Large intestine (tissue), 3 donors: ENCODE data around the gene ITSN1. TPM values are rescaled to one million over a fixed set of nuclear protein-coding genes. Genes with fewer than 3 reads are reported as not detected.
"Not testable (repeated sequence)": the region's sequence is repeated elsewhere in the genome, so short reads cannot be mapped to it uniquely, and the experiment has no call there.

ENCODE experiments used
- DNase-seq, 2 donors: peaks; one replicate each; pipeline versions ENCODE4 v3.0.0 to v3.0.0-alpha.2; 2013
- H3K27ac ChIP-seq: one replicate; pipeline ENCODE4 v1.5.1; 2013; ENCODE audit warnings: low read length
- H3K27me3 ChIP-seq: 2 replicates; pipeline ENCODE4 v1.6.1; 2013; ENCODE audit warnings: low read length; ENCODE audit not compliant: control insufficient read depth, insufficient read depth
- H3K36me3 ChIP-seq: 2 replicates; pipeline ENCODE4 v1.6.1; 2013; ENCODE audit warnings: low read length; ENCODE audit not compliant: control insufficient read depth, insufficient read depth
- H3K4me1 ChIP-seq: one replicate; pipeline ENCODE4 v1.6.1; 2013; ENCODE audit warnings: low read length; ENCODE audit not compliant: control insufficient read depth, insufficient read depth
- H3K4me3 ChIP-seq: one replicate; pipeline ENCODE4 v1.5.1; 2013; ENCODE audit warnings: low read length
- H3K9me3 ChIP-seq: one replicate; pipeline ENCODE4 v1.6.1; 2013; ENCODE audit warnings: mild to moderate bottlenecking, low read depth, low read length, moderate library complexity; ENCODE audit not compliant: control insufficient read depth
- WGBS: methylation state at CpG from one replicate; pipeline ENCODE4 v1.1.5; 2013; ENCODE audit warnings: low lambda C conversion rate; ENCODE audit not compliant: insufficient coverage; 5-methylcytosine and 5-hydroxymethylcytosine counted together
- polyA plus RNA-seq: library from polyadenylated mRNA; unstranded; fragments of 120-200 nt; gene quantifications from one replicate; pipeline ENCODE4 v1.2.1, GENCODE V29; 2013

The ITSN1 gene
- polyA plus RNA-seq, 1 donor: 36.0 TPM

DNA sequence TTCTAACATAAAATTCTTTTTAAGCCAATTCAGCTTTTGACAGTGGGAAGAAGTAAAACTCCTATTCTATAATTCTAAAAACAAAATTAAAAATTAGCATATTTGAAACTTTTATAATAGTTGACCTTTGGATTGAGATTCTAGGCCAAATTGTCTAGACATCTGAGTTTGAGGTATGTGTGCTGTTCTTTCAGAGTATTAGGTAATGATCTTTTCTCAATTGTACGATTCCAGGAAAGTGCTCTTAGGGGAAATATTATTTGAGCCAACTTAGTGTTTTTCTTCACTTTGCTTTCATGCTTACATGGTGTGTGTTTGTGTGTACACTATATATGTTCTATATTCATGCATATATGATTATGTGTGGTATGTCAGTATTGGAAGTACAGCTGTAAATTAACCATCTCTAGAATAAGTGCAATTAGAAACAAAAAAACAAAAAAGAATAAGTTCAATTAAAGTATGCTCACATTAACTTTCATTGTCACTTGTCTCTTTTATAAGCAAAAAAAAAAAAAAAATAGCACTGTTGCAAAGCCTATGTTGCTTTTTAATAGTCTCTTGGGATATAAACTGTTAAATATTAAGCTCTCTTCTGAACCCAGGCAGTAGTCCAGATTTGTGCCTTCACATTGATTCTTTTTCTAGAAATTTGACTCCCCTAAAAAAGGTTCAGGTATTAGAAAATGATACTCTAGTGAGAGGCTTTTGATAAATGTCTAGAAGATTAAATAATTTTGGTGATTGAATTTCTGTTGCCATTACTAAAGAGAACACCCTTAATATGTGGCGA is 141.1 kb downstream of the ITSN1 start:
- no peaks in the 10 kb centered on the region for H3K27me3 ChIP-seq
- DNase-seq: no peak
- 100% methylated on average over 1 of the region's 2 CpGs for WGBS
- no peaks in the 10 kb centered on the region for H3K9me3 ChIP-seq
- no peaks in the 10 kb centered on the region for H3K4me1 ChIP-seq
- no peak overlapping the region for H3K4me3 ChIP-seq
- H3K27ac ChIP-seq: no peak overlapping the region
- peaks cover 23% of the 10 kb centered on the region for H3K36me3 ChIP-seq

DNA sequence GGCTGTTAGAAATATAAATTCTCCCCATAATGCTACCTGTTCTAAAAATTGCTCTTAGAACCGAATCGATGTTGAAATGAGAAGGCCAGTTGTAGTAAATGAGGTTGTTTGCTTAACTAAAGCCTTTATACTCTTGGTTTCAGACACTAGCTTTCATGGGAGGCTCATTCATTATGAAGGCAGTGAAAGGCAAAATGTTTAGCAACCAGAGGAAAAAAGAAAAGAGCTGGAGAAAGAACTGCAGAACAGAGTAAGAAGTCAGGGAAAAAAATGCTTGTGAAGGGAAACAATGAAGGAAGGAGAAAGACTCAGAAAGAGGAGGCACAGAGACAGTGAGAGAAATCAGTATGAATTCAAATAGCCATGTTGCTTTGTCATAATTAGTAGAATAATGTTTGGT is 145.1 kb downstream of the ITSN1 start:
- H3K27ac ChIP-seq: no peak overlapping the region
- H3K36me3 ChIP-seq: peaks cover 12% of the 10 kb centered on the region
- no peak for DNase-seq
- H3K4me3 ChIP-seq: no peak overlapping the region
- no peaks in the 10 kb centered on the region for H3K9me3 ChIP-seq
- WGBS: no CpG with 5 or more reads among the region's 2 CpGs
- H3K27me3 ChIP-seq: no peaks in the 10 kb centered on the region
- no peaks in the 10 kb centered on the region for H3K4me1 ChIP-seq

DNA sequence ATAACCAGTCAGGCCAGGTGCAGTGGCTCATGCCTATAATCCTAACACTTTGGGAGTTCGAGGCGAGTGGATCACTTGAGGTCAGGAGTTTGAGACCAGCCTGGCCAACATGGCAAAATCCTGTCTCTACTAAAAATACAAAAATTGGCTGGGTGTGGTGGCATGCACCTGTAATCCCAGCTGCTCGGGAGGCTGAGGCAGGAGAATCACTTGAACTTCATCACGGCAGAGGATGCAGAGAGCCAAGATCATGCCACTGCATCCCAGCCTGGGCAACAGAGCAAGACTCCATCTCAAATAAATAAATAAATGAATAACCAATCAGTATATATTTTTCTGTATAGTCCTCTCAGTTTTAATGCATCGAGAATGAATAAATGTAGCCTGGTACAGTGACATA is 146.1 kb downstream of the ITSN1 start:
- not testable (repeated sequence) for H3K27me3 ChIP-seq, H3K4me1 ChIP-seq, H3K4me3 ChIP-seq, H3K27ac ChIP-seq, H3K9me3 ChIP-seq, DNase-seq
- H3K36me3 ChIP-seq: peaks cover 12% of the 10 kb centered on the region
- WGBS: no CpG with 5 or more reads among the region's 5 CpGs

DNA sequence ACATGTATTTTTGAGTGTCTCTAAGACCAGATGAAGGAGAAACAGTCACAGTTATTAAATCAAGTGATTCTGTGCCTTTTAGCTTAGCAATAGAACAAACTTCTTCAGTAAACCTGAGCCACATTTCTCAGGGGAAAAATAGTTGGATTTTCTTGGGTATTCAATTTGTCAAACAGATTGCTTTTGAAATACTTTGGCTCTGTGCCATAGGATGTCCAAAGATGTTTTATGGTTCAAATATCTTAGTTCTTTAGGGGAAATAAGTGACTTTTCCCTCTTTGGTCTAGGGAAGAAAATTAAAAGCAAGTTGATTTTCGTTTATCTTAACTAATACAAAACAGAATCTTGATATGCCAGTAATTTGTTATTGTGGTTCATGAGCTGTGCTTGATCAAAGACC is 147.4 kb downstream of the ITSN1 start:
- WGBS: 100% methylated on average over 1 of the region's 1 CpG
- Histone ChIP-seq H3K36me3 (peaks cover 16% of the 10 kb centered on the region), H3K4me3 (no peak overlapping the region), H3K4me1 (no peaks in the 10 kb centered on the region), H3K27me3 (no peaks in the 10 kb centered on the region), H3K27ac (no peak overlapping the region), H3K9me3 (no peaks in the 10 kb centered on the region)
- no peak for DNase-seq

GRCh38 chr21:33791073-33791472 is 148.8 kb downstream of the ITSN1 start:
- DNase-seq: no peak
- Histone ChIP-seq H3K4me1 (no peaks in the 10 kb centered on the region), H3K27ac (no peak overlapping the region), H3K36me3 (peaks cover 18% of the 10 kb centered on the region), H3K9me3 (no peaks in the 10 kb centered on the region), H3K4me3 (no peak overlapping the region), H3K27me3 (no peaks in the 10 kb centered on the region)
- 100% methylated on average over 2 of the region's 3 CpGs for WGBS

GRCh38 chr21:33794596-33794995 is 152.3 kb downstream of the ITSN1 start:
- DNase-seq: no peak

DNA sequence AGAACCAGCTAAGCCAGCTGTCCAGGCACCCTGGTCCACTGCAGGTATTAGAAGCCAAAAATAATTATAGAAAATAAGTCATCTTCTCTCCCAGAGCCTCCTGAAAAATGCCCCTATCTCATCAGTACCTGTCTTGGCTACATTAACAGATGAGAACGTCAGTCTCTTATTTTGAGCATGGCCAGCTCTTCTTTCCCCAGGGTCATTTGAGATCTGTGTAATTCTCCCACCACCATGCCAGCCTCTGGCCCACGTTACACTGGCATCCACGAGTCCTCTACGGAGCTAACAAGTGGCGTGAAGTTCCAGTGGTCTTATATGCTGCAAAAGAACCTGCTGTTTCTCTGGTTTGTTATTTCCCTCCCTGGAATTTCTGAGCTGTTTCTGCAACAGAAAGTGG is 155.3 kb downstream of the ITSN1 start:
- Histone ChIP-seq H3K36me3 (peaks cover 36% of the 10 kb centered on the region), H3K4me3 (no peak overlapping the region), H3K27ac (no peak overlapping the region), H3K27me3 (no peaks in the 10 kb centered on the region), H3K4me1 (no peaks in the 10 kb centered on the region), H3K9me3 (no peaks in the 10 kb centered on the region)
- DNase-seq: no peak
- no CpG with 5 or more reads among the region's 5 CpGs for WGBS

More at GRCh38 chr21:33794596-33794995, 152.3 kb downstream of the ITSN1 start:
- Histone ChIP-seq H3K27me3 (no peaks in the 10 kb centered on the region), H3K27ac (no peak overlapping the region), H3K4me3 (no peak overlapping the region), H3K36me3 (peaks cover 32% of the 10 kb centered on the region), H3K4me1 (no peaks in the 10 kb centered on the region), H3K9me3 (no peaks in the 10 kb centered on the region)
- WGBS: 100% methylated on average over 1 of the region's 2 CpGs

- no peak for DNase-seq
- Histone ChIP-seq H3K27ac (no peak overlapping the region), H3K4me1 (no peaks in the 10 kb centered on the region), H3K27me3 (no peaks in the 10 kb centered on the region), H3K9me3 (no peaks in the 10 kb centered on the region), H3K4me3 (no peak overlapping the region), H3K36me3 (peaks cover 32% of the 10 kb centered on the region)
- no CpG with 5 or more reads among the region's 5 CpGs for WGBS
Measured at GRCh38 chr21:33799378-33800090, 157.2 kb downstream of the ITSN1 start.

DNA sequence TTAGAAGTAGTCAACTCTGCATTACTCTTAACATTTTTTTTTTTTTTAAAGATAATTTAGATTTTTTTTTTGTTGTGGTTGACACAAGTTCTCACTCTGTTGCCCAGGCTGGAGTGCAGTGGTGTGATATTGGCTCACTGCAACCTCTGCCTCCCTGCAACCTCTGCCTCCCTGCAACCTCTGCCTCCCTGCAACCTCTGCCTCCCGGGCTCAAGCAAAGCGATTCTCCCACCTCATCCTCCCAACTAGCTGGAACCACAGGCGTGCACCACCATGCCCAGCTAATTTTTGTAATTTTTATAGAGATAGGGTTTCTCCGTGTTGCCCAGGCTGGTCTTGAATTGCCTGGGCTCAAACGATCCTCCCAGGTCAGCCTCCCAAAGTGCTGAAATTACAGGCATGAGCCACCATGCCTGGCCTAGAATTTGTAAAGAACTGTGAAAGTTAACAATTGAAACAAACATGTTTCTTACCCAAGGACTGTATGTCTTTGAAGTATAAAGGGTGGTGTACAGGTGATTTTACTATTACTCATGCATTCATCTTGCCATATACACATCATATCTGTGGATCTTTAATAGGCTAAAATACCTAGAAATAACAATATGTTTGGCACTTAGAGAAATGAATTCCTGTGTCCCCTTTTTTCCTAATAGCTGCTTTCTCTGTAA is 158.6 kb downstream of the ITSN1 start:
- no peak for DNase-seq
- H3K4me3 ChIP-seq: no peak overlapping the region
- peaks cover 27% of the 10 kb centered on the region for H3K36me3 ChIP-seq
- no peak overlapping the region for H3K27ac ChIP-seq
- WGBS: no CpG with 5 or more reads among the region's 5 CpGs
- no peaks in the 10 kb centered on the region for H3K9me3 ChIP-seq
- H3K27me3 ChIP-seq: no peaks in the 10 kb centered on the region
- no peaks in the 10 kb centered on the region for H3K4me1 ChIP-seq
